ENCODE results near the gene GPR45. TPM values are rescaled to one million over a fixed set of nuclear protein-coding genes. Genes with fewer than 3 reads are reported as not detected.

Gene GPR45
- total and polyA plus RNA-seq, 2 experiments from 2014 or later, result 0.21 to 0.26 TPM

GRCh38 chr2:105283532-105283931 is 42.0 kb downstream of the GPR45 start:
- Mint-ChIP-seq H3K9me3 (no peaks in the 10 kb centered on the region), H3K27ac (no peak overlapping the region), H3K36me3 (ENCODE audit: low read depth) (peaks cover 31% of the 10 kb centered on the region), H3K4me3 (no peak overlapping the region), H3K27me3 (ENCODE audit: insufficient read depth, low read depth, poor library complexity) (peaks cover 6% of the 10 kb centered on the region), H3K4me1 (peaks cover 4% of the 10 kb centered on the region; the same call in 2 of the 3 replicates)
- H3K79me2 ChIP-seq (replicated peaks; ENCODE audit: insufficient read depth), result no peaks in the 10 kb centered on the region
- TF ChIP-seq STAT1 (IDR thresholded peaks at IDR 0.05; ENCODE audit: unreplicated experiment) (no peak), EZH2phosphoT487 (IDR thresholded peaks at IDR 0.05; ENCODE audit: unreplicated experiment) (no peak), ETS1 (IDR thresholded peaks at IDR 0.05) (no peak), CTCF (conservative IDR thresholded peaks at IDR 0.05; ENCODE audit: low read depth in 2 of 2) (no peak), ZNF114 (CRISPR knock-in tag; IDR thresholded peaks at IDR 0.05) (no peak), POLR2AphosphoS5 (IDR thresholded peaks at IDR 0.05; ENCODE audit: low read depth) (no peak)
- H3K4me2 ChIP-seq, result no peak overlapping the region
- no peaks in the 10 kb centered on the region for H3K9me2 ChIP-seq (ENCODE audit: insufficient read depth)
- no peaks in the 10 kb centered on the region; the same call in none of the 2 replicates for H4K20me1 ChIP-seq (replicated peaks; ENCODE audit: insufficient read depth)
- no peak overlapping the region for H2AFZ ChIP-seq
- no peaks in the 10 kb centered on the region for H3K4me1 ChIP-seq (ENCODE audit: insufficient read depth)
- ATAC-seq (no peak), DNase-seq (ENCODE audit: low spot score) (no peak)
- H3K4me3 ChIP-seq, result no peak overlapping the region
- H3F3A ChIP-seq (replicated peaks; ENCODE audit: low read depth), result no peaks in the 10 kb centered on the region
- 0 out of 2 replicates have a peak, but pooled peaks cover 5% of the 10 kb centered on the region for H3K36me3 ChIP-seq (ENCODE audit: insufficient read depth)
- H3K27ac ChIP-seq (ENCODE audit: low read depth), result no peak overlapping the region
- no peaks in the 10 kb centered on the region for H3K27me3 ChIP-seq (ENCODE audit: insufficient read depth)

- Histone ChIP-seq H3K79me2 (replicated peaks; ENCODE audit: insufficient read depth) (no peaks in the 10 kb centered on the region), H3K27ac (ENCODE audit: low read depth) (no peak overlapping the region), H2AFZ (no peak overlapping the region), H3K4me1 (ENCODE audit: insufficient read depth) (no peaks in the 10 kb centered on the region), H3K36me3 (ENCODE audit: insufficient read depth) (peaks cover 11% of the 10 kb centered on the region), H3K4me2 (no peak overlapping the region), H3K27me3 (ENCODE audit: insufficient read depth) (no peaks in the 10 kb centered on the region), H3F3A (replicated peaks; ENCODE audit: low read depth) (no peaks in the 10 kb centered on the region), H4K20me1 (replicated peaks; ENCODE audit: insufficient read depth) (no peaks in the 10 kb centered on the region; the same call in 1 of the 2 replicates), H3K4me3 (no peak overlapping the region), H3K9me2 (ENCODE audit: insufficient read depth) (no peaks in the 10 kb centered on the region)
- TF ChIP-seq CREB1 (CRISPR knock-in tag; IDR thresholded peaks at IDR 0.05; ENCODE audit: low read depth) (no peak), EZH2 (IDR thresholded peaks at IDR 0.05; ENCODE audit: low read depth, unreplicated experiment) (no peak), CTCF (conservative IDR thresholded peaks at IDR 0.05; ENCODE audit: low read depth in 2 of 2) (peak; percentile 68 to 74), ZNF462 (CRISPR knock-in tag; IDR thresholded peaks at IDR 0.05) (0 out of 2 replicates have a peak, but pooled peaks have one; percentile 8), ZNF331 (CRISPR knock-in tag; IDR thresholded peaks at IDR 0.05; ENCODE audit: low read depth) (no peak)
- H3K4me3 Mint-ChIP-seq, result no peak overlapping the region
- H3K27ac Mint-ChIP-seq, result peak overlapping the region; percentile 75; the same call in 1 of the 2 replicates
- peak; percentile 80 for DNase-seq (ENCODE audit: low spot score)
- H3K9me3 Mint-ChIP-seq, result no peaks in the 10 kb centered on the region
- H3K27me3 Mint-ChIP-seq (ENCODE audit: insufficient read depth, low read depth, poor library complexity), result peaks cover 2% of the 10 kb centered on the region
- peaks cover 4% of the 10 kb centered on the region; the same call in 2 of the 3 replicates for H3K4me1 Mint-ChIP-seq
- ATAC-seq, result peak; percentile 78
- H3K36me3 Mint-ChIP-seq (ENCODE audit: low read depth), result peaks cover 27% of the 10 kb centered on the region
Measured at GRCh38 chr2:105287692-105288091, 46.1 kb downstream of the GPR45 start.

Data from GM23338 (cell line).